NCI-H2227 (cell line): Measurements from ENCODE around the gene SGTA.

Experiments
- DNase-seq: peaks from one replicate; lab custom pipeline; 2025; ENCODE audit not compliant: unreplicated experiment; lab: John Stamatoyannopoulos, UW

SGTA gene

DNA sequence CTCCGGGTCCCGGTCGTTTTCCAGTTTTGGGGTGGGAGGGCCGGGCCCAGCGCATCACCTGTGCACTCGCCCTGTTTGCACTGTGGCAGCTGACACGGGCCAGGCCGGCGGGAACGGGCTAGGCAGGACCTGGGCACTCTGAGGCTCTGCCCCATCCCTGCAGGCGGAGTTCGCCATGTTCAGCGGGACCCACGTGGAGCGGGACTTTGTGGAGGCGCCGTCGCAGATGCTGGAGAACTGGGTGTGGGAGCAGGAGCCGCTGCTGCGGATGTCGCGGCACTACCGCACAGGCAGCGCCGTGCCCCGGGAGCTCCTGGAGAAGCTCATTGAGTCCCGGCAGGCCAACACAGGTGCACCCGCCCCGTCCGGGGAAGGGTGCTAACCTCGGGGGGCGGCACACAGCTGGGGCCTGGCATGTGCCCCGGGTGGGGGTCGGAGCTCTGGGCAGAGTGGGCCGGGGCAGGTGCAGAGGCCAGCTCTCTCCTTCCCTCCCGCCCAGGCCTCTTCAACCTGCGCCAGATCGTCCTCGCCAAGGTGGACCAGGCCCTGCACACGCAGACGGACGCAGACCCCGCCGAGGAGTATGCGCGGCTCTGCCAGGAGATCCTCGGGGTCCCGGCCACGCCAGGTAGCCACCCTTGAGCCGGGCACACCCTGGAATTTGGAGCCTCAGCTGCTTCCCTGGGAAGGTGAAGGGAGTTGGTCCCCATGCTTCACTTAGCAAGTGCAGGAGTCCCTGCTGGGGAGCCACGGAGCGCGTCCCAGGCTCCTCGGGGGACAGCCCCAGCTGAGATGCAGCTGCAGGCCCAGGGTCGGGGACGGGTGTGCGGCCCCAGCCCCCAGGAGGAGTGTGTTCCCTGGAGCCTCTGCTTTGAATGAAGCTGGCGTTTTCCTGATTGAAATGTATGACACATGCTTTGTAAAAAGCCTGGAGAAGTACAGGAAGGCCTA is 27.3 kb upstream of the SGTA start:
- no peak for DNase-seq

- no peak for DNase-seq
Measured at GRCh38 chr19:2809387-2810140, 26.5 kb upstream of the SGTA start.

- DNase-seq = no peak
Measured at GRCh38 chr19:2808129-2808941, 25.3 kb upstream of the SGTA start.

DNA sequence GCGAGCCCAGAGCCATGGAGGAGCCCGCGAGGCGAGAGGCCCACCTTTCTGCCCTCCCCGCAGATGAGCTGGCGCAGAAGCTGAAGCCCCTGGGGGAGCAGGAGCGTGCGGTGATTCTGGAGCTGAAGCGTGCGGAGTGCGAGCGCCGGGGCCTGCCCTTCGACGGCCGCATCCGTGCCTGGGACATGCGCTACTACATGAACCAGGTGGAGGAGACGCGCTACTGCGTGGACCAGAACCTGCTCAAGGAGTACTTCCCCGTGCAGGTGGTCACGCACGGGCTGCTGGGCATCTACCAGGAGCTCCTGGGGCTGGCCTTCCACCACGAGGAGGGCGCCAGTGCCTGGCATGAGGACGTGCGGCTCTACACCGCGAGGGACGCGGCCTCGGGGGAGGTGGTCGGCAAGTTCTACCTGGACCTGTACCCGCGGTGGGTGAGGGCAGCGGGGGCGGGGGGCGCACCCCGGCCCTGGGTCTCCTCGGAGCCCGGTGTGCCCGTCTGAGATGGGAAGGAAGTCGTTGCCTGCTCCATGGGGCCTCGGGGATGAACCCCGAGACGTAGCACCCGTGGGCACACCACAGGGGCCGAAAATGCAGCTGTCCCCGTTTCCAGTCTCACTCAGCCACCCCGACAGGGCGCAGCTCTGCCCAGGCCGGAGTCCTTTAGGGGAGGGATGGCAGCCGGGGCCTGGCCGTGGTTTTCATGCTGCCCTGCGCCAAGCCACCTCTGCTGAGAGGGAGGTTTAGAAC is 24.5 kb upstream of the SGTA start:
- no peak for DNase-seq

DNA sequence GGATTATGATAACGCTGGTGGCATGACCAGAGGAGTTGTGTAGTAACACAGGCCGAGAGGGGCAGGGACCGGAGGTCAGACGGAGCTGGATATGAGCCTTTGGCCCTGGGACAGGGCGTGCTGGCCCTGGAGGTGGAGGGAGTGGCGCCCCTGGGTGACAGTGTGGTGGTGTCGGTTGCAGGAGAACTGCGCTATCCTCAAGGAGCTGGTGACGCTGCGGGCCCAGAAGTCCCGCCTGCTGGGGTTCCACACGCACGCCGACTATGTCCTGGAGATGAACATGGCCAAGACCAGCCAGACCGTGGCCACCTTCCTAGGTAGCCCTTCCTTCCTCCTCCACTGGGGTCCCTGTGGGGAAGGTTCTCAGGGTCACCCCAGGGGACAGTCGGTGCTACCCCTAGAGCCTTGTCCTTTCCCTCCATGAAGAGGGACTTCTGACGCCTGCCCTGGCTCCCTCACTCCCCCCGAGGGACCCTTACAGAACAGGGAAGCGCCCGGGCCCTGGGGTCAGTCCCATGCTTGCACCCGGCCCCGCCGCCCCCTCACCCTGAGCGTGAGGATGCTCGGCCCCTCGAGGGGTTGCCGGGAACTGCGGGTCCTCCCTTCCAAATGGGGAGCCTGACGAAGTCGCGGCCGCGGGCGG is 23.8 kb upstream of the SGTA start:
- no peak for DNase-seq

GRCh38 chr19:2805991-2806649 is 23.0 kb upstream of the SGTA start:
- DNase-seq = no peak

- no peak for DNase-seq
Measured at GRCh38 chr19:2805261-2805900, 22.3 kb upstream of the SGTA start.

DNA sequence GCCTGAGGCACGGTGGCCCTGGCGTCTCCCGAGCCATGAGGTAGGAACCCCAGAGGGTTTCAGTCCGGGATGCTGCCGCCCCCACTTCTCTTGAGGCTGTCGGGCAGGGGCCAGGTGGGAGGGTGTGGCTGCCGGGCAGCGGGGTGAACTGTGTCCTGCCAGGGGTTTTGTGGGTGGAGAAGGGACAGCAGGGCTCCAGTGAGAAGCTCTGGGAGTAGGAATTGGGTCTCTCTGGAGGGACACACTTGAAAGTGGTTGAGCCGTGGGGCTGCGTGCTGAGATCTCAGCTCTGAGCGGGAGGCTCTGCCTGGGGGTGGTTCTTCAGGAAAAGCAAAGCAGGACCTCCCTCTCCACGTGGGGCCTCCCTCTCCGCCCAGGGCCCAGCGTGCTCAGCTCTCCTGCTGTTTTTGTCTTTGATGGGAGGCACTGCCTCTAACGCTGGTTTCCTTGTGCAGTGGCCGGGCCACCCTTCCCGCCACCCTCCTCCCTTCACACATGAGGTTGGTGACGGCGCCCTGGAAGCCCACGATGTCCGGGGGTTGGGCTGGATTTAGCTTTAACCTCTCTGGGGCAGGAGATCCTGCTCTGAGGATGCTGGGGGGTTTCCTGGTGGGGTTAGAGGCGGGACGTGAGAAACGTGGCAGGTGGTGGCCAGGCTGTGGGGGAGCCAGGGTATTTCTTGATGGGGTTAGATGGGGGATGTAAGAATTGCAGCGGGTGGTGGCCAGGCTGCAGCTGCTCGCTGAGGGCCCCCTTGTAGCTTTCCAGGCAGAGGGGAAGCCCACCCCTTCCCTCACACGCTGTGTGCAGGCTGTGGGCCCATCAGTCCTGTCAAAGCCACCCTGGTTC is 21.3 kb upstream of the SGTA start:
- no peak for DNase-seq

DNA sequence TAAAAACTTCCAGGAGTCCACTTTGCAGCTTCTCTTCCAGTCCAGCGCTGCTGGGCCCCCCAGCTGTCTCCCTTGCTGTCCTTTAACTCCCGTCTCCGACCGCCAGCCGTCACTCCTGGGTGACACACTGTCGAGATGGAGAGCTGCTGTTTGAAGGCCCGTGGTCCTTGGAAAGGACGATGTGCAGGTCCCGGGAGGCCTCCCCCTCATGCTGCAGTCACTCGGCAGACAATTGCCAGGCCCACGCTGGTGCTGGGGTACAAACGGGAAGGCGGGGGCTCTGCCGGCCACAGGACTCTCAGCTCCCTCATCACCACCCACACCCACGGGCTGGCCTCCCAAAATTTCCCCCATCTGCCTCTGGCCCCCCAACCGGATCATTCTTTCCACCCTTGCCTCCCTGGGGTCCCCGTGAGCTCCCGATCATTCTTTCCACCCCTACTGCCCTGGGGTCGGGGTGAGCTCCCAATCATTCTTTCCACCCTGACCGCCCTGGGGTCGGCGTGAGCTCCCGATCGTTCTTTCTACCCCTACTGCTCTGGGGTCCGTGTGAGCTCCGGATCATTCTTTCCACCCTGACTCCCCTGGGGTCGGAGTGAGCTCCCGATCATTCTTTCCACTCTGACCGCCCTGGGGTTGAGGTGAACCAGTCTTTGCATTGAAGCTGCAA is 20.5 kb upstream of the SGTA start:
- DNase-seq = no peak

- no peak for DNase-seq
Measured at GRCh38 chr19:2802826-2803225, 19.8 kb upstream of the SGTA start.

- DNase-seq = no peak
Measured at GRCh38 chr19:2800506-2800905, 17.4 kb upstream of the SGTA start.

DNA sequence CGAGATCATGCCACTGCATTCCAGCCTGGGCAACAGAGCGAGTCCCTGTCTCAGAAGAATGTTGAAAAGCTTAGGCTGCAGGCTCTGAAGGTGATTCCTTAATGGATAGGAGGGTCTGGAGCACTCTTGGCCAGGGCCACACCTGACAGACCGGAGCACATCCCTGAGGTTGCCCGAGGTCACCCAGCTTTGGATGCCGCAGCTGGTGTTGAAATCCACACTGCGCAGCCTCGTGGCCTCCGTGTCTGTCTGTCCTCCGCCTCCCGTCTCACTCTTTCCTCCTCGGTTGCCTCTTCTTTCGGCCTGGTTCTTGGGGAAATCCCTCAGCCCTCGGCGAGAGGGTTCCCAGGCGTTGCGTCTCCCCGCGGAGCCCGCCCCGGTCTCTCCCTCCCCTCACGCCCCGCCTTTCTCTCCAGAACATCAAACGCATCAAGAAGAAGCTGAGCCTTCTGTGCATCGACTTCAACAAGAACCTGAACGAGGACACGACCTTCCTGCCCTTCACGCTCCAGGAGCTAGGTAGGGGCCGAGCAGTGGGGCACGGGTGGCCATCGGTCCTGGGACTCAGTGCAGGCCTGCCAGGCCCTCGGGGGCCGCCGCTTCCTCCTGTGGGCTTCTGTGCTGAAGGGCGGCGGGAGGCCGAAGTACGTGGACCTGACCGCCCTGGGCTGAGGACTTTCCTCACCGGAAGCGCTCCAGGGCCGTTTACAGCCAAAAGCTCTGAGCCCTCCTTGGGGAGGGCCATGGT is 16.4 kb upstream of the SGTA start:
- DNase-seq = no peak

DNA sequence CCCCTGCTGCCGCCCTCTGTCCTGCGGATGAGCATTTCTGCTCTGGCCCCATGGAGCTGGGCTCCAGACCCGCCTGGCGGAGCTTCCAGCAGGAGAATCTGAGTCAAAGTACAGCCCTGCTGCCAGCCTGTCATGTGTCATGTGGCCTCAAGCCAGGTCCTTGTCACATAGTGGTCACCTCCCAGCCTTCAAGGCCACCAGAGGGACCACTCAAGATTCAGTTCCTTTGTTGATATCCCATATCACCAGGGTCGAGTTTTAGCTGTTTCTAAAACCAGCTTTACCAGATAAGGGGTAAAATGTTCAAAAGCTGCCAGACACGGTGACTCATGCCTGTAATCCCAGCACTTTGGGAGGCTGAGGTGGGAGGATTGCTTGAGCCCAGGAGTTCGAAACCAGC is 15.7 kb upstream of the SGTA start:
- no peak for DNase-seq

DNA sequence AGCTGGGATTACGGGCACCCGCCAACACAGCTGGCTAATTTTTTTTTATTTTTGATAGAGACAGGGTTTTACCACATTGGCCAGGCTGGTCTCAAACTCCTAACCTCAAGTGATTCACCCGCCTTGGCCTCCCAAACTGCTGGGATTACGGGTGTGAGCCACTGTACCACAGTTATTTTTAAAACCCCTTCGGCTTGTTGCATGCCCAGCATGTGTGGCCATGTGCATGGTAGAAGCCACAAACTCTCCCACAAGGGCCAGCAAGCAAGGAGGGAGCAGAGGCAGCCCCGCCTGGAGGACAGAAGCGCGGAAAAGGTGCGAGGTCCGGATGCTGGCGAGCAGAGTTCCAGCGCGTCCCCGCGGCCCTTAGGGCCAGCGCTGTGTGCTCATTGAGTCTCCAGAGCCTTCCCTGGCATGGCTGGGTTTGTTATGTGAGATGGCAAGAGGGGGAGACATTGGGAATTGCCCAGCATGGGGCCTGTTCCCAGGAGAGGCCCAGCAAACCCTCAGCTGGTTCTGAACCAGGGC is 15.1 kb upstream of the SGTA start:
- DNase-seq = no peak

- DNase-seq = no peak
Measured at GRCh38 chr19:2797280-2797679, 14.2 kb upstream of the SGTA start.

- no peak for DNase-seq
Measured at GRCh38 chr19:2796659-2797266, 13.7 kb upstream of the SGTA start.
